HepG2 (cell line): ENCODE data around the gene OGG1.

Experiments used
- ASH2L ChIP-seq: fragments of 300-600, 200-600 bp; sonication (generic); IDR thresholded peaks from 2 replicates; pipeline ENCODE4 v1.7.0; 2017; ENCODE audit warnings: low read depth, mild to moderate bottlenecking, moderate library complexity, mixed read lengths, low read length; ENCODE audit not compliant: insufficient read length
- ATF7 ChIP-seq, 2 experiments: fragments of 450-650 bp in 1 of 2; sonication (generic) in 1 of 2; formaldehyde crosslinking in 1 of 2; IDR thresholded peaks; 2 replicates each; pipeline versions ENCODE4 v1.4.0 to v1.6.1; 2016 to 2020; ENCODE audit warnings: antibody characterized with exemption in 1 of 2, mild to moderate bottlenecking in 1 of 2, missing genetic modification reagents in 1 of 2
- CHD4 ChIP-seq: fragments of 200-600 bp; sonication (generic); IDR thresholded peaks from 2 replicates; pipeline ENCODE4 v1.7.0; 2017; ENCODE audit warnings: mild to moderate bottlenecking, low read length, borderline replicate concordance
- DNMT1 ChIP-seq: sonication (generic); formaldehyde crosslinking; IDR thresholded peaks from 2 replicates; pipeline ENCODE4 v1.5.1; 2020; ENCODE audit warnings: mild to moderate bottlenecking, missing genetic modification reagents
- TF ChIP-seq, protein P1 (sequence below): sonication (generic); formaldehyde crosslinking; IDR thresholded peaks from 2 replicates; pipeline ENCODE4 v1.4.0; 2020; ENCODE audit warnings: mild to moderate bottlenecking, missing genetic modification reagents
- TF ChIP-seq, protein P2 (sequence below): sonication (generic); formaldehyde crosslinking; IDR thresholded peaks from 2 replicates; pipeline ENCODE4 v1.5.0; 2020; ENCODE audit warnings: mild to moderate bottlenecking, missing genetic modification reagents, moderate library complexity
- TF ChIP-seq, protein P3 (sequence below): sonication (generic); formaldehyde crosslinking; IDR thresholded peaks from 2 replicates; pipeline ENCODE4 v1.5.1; 2020; ENCODE audit warnings: missing genetic modification reagents, mild to moderate bottlenecking, borderline replicate concordance

DNA sequence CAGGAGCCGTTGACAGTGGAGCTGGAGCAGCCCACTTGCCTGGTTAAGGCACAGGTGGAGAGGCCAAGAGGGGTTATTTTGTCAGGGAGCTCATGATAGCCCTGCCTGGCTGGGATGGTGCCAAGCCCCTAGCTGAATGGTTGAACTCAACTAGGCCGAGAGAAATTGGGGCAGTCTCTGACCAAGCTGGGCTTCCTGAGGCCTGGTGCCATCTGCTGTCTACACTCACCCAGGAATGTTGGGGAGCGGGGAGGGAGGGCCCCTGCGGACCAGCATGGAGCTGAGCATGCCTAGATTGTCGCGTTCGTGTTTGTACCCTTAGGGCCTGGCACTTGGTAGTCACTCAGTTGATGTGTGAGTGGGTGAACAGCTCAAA is 17.0 kb upstream of the OGG1 start:
- TF ChIP-seq, protein P1, sequence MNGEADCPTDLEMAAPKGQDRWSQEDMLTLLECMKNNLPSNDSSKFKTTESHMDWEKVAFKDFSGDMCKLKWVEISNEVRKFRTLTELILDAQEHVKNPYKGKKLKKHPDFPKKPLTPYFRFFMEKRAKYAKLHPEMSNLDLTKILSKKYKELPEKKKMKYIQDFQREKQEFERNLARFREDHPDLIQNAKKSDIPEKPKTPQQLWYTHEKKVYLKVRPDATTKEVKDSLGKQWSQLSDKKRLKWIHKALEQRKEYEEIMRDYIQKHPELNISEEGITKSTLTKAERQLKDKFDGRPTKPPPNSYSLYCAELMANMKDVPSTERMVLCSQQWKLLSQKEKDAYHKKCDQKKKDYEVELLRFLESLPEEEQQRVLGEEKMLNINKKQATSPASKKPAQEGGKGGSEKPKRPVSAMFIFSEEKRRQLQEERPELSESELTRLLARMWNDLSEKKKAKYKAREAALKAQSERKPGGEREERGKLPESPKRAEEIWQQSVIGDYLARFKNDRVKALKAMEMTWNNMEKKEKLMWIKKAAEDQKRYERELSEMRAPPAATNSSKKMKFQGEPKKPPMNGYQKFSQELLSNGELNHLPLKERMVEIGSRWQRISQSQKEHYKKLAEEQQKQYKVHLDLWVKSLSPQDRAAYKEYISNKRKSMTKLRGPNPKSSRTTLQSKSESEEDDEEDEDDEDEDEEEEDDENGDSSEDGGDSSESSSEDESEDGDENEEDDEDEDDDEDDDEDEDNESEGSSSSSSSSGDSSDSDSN (CRISPR knock-in tag): no peak
- TF ChIP-seq, protein P2, sequence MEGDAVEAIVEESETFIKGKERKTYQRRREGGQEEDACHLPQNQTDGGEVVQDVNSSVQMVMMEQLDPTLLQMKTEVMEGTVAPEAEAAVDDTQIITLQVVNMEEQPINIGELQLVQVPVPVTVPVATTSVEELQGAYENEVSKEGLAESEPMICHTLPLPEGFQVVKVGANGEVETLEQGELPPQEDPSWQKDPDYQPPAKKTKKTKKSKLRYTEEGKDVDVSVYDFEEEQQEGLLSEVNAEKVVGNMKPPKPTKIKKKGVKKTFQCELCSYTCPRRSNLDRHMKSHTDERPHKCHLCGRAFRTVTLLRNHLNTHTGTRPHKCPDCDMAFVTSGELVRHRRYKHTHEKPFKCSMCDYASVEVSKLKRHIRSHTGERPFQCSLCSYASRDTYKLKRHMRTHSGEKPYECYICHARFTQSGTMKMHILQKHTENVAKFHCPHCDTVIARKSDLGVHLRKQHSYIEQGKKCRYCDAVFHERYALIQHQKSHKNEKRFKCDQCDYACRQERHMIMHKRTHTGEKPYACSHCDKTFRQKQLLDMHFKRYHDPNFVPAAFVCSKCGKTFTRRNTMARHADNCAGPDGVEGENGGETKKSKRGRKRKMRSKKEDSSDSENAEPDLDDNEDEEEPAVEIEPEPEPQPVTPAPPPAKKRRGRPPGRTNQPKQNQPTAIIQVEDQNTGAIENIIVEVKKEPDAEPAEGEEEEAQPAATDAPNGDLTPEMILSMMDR (CRISPR knock-in tag): 0 out of 2 replicates have a peak, but pooled peaks have one; percentile 26
- TF ChIP-seq ATF7 (IDR thresholded peaks at IDR 0.05): no peak
- no peak for TF ChIP-seq ATF7 (CRISPR knock-in tag; IDR thresholded peaks at IDR 0.05)
- TF ChIP-seq ASH2L: no peak
- TF ChIP-seq, protein P3, sequence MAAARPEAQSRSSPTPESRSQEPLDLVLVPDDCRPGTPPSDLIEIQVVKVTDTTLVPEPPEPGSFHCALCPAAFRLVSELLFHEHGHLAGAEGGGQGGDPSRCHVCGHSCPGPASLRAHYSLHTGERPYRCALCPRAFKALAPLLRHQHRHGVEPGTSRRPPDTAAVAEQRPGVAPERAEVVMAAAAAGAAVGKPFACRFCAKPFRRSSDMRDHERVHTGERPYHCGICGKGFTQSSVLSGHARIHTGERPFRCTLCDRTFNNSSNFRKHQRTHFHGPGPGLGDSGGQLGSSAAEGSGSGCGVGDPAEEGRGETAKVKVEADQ (CRISPR knock-in tag): no peak
- TF ChIP-seq CHD4: no peak
- TF ChIP-seq DNMT1 (CRISPR knock-in tag): no peak
